ENCODE data around the gene GRIP2.

- TF ChIP-seq POU2F2 (IDR thresholded peaks at IDR 0.05; ENCODE audit: low read depth, low read length) (no peak), TAF1 (IDR thresholded peaks at IDR 0.05; ENCODE audit: low read depth, low read length) (no peak), POLR2AphosphoS5 (IDR thresholded peaks at IDR 0.05; ENCODE audit: low read depth, low read length) (no peak), POLR2A (IDR thresholded peaks at IDR 0.05; ENCODE audit: low read depth, low read length) (no peak), SPI1 (IDR thresholded peaks at IDR 0.05; ENCODE audit: low read depth, low read length) (no peak)
Measured at GRCh38 chr3:14483286-14483685, 56.9 kb downstream of the GRIP2 start.
